ENCODE measurements around the gene CBL.
"Not testable (repeated sequence)": the region's sequence is repeated elsewhere in the genome, so short reads cannot be mapped to it uniquely, and the experiment has no call there.

The CBL gene

DNA sequence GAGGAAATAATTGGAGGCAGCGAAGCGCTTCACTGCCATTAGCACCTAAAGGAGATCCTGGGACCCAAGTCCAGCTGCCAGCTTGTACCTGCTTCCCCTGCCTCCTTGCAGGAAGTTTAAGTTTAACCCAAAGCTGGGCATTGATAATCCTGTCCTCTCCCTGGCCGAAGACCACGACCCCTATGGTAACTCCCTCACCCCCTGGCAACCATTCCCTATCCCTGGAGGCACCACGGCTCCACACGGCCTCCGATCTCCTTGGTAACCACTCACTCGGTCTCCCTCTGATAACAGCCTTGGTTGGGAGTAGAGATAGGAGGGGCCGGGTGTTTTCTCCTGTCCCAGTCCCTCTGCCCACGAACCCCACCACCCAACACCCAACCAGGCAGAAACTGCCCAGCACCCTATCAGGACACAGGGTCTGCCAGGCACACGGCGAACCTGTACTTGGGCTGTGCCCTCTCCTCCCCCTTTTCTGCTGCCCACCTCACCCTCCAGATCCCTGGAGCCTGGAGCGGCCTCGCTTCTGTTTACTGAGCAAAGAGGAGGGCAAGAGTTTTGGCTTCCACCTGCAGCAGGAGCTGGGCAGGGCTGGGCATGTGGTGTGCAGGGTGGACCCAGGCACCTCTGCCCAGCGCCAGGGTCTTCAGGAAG, 20.0 kb upstream of the CBL start:
- DNase-seq, result no peak

DNA sequence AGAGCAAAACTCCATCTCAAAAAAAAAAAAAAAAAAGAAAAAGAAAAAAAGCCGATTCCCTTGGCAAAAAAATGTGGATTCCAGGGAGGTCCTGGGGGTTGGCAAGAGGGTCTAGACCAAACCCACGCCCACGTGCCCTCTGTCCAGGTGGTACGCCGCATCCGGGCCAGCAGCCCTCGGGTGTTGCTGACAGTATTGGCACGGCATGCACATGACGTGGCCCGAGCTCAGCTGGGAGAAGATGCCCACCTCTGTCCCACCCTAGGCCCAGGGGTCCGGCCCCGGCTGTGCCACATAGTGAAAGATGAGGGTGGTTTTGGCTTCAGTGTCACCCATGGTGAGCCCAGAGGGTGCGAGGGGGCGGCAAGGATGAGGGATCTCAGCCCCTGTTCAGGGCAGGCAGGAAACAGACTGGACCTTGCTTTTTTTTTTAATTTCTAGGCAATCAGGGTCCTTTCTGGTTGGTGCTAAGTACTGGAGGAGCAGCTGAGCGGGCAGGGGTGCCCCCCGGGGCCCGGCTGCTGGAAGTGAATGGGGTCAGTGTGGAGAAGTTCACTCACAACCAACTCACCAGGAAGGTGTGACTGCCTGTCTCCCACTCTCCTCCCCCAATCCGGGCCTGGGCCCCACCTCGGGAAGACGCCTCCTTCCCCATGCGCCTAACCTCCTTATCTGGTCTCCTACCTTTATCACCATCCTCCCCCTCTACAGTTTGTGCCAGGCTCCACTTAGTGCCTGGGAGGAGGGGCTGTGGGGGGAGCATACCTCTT, 18.8 kb upstream of the CBL start:
- no peak for DNase-seq

DNA sequence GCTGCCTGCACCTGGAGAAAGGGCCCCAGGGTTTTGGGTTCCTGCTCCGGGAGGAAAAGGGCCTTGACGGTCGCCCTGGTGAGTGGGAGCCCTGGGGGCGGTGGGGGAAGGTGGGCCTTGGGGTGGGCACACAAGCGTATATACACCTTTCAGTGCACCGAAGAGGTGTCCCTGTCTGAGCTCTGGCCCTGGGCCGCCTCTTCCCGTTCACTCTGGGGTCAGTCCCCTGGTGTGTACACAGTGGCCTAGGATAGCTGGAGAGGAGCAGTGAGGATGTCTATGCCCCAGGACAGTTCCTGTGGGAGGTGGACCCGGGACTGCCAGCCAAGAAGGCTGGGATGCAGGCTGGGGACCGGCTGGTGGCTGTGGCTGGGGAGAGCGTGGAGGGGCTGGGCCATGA, 18.1 kb upstream of the CBL start:
- no peak for DNase-seq

DNA sequence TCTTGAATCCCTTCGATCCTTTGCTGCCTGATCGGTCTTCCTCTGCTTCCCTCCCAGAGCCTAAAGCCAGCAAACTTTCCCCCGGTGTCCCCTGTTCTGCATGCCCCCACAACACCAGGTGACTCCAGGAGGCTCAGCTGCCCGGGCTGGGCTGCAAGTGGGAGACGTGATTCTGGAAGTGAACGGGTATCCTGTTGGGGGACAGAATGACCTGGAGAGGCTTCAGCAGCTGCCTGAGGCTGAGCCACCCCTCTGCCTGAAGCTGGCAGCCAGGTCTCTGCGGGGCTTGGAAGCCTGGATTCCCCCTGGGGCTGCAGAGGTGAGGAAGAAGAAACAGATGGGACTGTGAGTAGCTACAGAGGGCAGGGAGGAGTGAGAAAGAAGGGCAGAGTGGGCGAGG, 17.3 kb upstream of the CBL start:
- no peak for DNase-seq

DNA sequence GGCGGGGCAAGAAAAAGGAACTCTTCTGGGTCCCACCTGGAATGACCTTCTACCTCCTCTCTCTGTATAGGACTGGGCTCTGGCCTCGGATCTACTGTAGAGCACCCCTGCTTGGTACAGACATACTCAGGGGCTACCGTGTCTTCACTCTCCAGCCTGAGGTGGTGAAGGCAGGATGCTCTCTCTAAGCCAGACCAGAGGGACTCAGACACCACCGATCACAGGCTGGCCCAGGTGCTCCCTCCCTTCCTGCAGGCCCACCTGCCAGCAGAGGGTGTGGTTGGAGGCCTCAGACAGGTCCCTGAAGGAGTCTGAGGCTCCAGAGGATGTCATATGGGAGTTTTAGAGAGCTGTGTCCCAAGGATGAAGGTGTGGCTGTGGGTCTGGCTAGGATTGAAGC, 16.7 kb upstream of the CBL start:
- no peak for DNase-seq

DNA sequence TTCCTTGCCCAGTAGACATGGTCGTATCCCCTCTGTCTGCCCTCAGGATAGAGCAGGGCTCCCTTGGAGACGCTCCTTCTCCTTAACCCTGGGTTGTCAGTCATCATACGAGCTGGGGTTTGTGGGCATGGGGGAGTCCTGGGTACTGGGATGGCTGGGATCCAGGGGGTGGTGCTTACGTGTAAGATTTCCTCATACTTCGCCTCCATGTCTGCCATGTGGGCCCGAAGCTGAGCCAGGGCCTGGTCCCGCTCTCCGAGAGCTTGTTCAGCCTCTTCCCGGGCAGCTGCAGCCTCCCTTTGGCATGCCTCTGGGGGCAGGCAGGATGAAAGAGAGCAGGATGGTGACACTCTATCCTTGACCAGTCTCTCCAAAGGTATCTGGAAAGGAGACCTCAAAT, 15.6 kb upstream of the CBL start:
- peak; percentile 18 for DNase-seq

DNA sequence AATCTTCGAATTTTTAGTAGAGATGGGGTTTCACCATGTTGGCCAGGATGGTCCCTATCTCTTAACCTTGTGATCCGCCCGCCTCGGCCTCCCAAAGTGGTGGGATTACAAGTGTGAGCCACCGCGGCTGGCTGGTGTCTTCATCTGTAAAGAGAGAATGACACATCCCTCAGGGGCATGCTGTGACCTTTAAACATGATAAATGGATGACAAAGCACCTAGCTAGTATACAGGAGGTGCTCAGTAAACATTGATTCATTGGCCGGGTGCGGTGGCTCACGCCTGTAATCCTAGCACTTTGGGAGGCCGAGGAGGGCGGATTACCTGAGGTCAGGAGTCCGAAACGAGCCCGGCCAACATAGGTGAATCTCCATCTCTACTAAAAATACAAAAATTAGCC, 14.9 kb upstream of the CBL start:
- DNase-seq, result peak; percentile 11

DNA sequence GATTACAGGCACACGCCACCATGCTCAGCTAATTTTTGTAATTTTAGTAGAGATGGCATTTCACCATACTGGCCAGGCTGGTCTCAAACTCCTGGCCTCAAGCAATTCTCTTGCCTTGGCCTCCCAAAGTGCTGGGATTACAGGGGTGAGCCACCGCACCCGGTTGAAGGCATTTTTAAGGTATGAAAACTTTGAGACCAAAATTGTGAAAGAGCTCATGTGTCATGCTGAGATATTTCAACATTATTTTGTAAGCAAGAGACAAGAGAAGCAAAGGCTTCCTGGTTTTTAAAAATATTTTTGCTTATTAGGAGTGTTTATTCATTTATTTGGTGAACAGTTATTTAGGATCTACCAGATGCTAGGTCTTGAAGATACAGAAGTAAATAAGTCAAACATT, 14.0 kb upstream of the CBL start:
- no peak for DNase-seq

DNA sequence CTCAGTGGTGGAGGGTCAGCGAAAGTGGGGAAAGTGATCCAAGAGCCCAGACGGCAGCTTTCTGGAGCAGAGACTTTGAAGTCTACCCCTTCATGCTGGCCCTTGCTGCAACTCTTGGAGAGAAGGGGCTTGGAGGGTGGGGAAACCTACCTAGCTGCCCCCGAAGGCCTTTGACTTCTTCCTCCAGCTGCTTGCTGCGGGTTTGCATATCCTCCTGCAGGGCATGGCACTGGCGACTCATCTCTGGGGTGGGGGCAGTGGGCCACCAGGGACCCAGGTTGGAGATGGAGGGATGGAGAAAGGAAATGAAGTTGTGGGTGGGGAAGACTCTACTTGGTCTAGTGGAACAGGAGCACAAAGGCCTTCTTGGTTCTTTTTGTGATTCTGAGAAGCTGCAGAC, 13.1 kb upstream of the CBL start:
- DNase-seq, result no peak

DNA sequence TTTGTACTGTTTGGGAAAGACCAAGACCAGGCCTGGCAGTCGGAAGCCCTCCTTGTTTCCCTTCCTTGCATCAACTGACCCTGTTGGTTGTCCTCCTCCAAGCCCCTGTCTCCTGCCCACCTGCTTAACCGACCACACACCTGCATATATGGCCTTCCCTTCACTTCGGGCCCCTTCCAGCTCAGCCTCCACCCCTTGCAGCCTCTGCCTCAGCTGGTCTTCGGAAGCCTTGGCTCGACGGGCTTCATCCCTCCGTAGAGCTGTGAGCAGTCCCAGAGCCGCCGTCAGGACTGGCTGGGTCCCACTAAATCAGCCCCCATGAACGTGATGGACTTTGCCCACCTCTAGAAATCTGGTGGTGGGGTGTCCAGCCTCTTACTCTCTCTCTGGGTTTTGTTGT, 12.5 kb upstream of the CBL start:
- DNase-seq, result no peak

DNA sequence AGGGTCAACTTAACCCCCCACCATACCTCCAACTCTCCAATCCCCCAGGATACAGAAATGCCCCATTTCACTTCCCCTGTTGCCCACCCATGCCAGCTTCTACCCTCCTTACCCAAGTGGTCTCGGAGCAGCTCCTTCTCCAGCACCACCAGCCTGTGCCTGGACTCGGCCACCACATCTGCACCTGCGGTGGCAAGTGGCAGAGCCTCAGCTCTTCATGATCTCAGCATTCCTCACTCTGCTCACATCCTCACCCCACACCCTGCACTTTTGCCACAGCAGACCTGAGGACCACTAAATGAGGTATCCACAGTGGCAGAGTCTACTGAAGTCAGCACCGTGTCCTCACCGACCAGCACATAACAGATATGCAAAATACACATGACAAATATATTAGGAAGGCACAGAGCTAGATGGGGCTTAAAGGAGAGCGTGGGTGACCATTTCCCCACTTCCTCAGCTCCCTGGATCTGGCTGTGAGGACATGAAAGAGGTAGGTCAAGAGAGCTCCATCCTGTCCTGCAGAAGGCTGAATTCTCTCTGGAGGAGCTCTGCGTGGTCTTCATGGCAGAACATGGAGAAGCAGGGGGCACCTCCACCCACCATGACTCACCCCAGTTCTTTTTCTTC, 11.2 kb upstream of the CBL start:
- DNase-seq, result no peak

DNA sequence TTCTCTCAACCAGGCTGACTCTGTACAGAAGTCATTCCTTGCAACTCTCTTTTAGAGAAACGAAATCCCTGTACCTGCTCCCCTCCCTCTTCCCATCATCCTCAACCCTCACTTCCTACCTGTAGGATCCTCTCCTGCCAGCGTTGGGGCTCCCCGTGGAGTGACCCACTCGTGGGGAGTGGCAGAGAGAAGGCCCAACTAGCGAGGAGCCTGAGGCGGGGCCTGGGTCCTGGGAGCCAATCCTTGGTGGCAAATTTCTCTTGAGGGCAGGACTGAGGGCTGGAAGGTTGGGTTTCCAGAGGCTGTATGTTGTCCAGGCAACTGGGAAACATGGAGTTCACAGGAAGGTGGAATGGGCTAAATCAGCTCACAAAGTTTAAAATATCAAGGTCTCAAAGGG, 10.5 kb upstream of the CBL start:
- peak; percentile 76 for DNase-seq

DNA sequence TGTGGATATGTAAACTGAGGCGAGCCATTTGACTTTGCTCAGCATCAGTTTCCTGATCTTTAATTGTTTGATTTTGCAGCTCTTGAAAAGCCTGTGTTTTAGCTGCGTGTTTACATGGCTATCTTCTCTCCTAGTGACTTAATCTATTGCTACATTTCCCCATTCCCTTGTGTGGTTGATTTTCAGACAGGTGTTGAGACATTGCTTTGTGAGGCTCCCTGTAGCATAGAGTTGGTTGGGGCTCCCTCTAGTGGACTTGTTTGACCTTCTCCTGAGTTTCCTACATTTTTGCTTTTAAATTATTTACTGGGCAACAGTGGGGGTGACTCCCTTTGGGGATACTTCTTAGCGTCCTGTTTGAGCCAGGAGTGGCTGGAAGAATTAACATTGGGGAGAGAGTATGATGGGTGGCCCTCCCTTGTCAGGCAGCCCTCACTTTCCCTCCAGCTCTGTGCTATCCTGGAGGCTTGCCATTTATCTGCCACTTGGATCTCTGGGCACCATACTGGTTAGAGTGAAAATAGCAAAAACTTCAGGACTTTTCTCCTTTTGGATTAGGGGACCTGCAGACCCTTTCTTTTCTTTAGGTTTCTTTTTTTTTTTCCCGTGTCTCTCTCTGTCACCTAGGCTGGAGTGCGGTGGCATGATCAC, 9.2 kb upstream of the CBL start:
- peak; percentile 65 for DNase-seq

DNA sequence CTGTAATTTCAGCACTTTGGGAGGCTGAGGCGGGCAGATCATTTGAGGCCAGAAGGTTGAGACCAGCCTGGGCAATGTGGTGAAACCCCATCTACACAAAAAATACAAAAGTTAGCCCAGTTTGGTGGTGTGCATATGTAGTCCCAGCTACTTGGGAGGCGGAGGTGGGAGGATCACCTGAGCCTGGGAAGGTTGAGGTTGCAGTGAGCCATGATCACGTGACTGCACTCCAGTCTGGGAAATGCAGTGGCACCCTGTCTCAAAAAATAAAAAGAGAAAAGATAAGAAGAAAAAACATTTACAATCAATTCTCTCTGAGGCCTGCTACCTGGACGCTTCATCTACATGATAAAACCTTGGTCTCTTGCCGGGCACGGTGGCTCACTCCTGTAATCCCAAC, 7.2 kb upstream of the CBL start:
- DNase-seq, result no peak

DNA sequence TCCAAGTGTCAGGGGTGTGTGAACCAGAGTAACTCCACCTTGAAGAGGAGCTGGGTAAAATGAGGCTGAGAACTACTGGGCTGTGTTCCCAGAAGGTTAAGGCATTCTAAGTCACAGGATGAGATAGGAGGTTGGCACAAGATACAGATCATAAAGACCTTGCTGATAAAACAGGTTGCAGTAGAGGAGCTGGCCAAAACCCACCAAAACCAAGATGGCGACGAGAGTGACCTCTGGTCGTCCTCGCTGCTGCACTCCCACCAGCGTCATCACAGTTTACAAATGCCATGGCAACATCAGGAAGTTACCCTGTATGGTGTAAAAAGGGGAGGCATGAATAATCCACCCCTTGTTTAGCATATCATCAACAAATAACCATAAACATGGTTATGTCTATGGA, 4.9 kb upstream of the CBL start:
- not testable (repeated sequence) for DNase-seq

DNA sequence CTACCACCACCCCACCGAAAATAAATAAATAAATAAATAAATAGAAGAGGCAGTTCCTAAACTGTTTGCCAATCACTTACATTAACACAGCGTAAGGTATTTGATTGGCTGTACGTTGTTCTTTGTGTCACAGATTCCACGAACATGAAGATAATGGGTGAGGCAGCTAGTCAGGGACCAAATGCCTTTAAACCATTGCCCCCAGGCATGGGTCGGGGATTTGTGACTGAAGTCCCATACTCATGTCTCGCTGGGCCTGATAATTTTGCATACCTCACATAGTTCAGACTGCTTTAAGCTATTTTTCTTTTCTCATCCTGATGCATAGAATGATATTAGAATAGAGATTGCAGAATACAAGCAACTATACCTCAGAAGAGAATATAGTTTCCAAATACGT, 3.6 kb upstream of the CBL start:
- DNase-seq, result no peak

DNA sequence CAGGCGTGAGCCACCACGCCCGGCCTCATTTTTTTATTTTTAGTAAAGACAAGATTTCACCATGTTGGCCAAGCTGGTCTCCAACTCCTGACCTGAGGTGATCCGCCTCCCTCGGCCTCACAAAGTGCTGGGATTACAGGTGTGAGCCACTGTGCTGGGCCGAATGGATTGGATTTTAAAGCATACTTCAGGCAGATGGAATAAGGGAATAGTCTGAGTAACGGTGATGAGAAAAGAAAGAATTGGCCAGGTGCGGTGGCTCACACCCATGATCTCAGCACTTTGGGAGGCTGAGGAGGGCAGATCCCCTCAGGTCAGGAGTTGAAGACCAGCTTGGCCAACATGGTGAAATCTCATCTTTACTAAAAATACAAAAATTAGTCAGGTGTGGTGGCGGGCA, 2.1 kb upstream of the CBL start:
- no peak for DNase-seq

DNA sequence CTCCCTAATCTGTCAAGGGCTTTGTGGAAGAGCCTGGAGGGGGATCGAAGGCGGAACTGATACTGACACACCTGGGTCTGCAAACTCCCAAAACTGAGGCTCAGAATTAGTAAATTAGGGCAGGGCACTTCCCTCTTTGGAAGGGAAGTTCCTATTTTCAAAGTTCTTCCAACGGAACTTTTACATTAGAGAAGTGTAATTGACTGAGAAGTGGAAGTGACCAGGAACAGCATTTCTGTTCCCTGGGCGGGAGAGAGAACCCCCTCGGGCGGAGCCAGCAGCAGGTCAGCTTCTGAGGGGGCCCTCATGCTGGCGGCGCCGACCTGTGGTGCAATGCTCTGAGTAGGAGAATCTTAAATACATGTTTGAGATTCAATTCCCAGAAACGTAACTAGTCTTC, 1.1 kb upstream of the CBL start:
- DNase-seq, result no peak

DNA sequence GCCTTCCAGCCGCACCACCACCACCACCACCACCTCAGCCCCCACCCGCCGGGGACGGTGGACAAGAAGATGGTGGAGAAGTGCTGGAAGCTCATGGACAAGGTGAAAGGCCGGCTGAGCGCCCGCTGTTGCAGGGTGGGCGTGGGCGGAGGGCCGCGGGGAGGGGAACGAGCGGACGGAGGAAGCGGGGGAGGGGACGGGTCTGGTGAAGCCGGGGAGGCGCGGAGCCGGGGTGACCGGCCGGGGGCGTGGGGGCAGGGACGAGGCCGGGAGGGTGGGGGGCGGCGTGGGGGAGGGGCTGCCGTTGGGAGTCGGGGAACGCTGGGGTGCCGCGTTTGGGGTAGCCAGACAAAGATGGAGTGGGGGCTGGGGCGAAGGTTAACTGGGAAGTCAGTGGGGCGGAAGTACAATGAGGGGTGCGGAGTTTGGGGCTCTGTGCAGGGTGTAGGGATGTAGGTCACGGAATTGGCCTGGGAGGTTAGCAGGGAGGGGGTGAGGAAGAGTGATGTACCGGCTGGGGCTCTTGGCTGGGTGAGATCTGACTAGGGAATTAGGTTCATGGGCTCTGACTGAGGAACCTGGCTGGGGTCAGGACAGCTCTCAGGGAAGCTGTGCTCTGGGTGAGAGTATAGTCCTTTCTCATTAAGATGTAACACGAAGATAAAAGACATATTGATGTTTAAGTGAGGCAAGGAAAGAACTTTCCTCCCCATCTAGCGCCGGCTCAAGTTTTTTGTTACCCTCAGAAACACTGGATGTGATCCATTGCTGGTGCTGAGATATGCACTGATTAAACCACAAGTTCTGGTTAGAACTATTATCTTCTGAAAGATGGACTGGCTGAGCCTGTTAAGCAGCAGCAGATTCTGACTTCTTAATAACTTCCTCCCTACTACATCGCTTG, 624 bp downstream of the CBL start:
- peak; percentile 69 for DNase-seq

DNA sequence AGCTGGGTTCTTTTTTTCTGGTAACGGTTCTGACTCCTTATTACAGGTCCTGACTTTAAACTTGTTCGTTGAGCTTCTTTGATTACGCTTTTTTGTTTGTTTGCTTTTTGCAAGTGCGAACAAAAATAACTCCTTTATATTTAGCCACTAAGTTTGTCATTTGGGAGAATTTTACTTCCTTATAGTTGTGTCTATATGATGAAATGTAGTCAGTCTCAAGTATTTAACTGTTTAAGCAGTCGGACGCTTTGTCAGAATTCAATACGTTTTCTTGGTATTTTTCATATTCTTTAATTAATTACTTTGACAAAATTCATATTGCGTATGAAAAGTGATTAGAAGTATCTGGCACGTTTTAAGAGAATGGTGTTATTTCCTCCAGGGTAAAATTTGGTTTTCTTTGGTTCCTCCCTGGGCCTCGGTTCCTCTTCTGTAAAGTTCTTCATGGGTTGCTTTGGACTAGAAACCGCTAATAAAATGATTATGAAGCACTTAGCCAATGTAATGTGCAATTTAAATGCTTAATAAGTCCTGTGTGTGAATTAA, 1.3 kb downstream of the CBL start:
- DNase-seq, result no peak

DNA sequence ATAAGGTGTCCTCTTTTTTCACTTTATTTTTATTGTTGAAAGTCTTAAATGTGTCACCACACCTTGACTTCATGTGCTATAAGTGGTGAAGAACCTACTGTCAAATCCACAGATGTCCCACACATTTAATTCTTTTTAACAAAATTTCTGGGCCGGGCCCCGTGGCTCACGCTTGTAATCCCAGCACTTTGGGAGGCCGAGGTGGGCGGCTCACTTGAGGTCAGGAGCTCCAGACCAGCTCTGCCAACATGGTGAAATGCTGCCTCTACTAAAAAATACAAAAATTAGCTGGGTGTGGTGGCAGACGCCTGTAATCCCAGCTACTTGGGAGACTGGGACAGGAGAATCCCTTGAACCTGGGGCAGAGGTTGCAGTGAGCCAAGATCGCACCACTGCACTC, 3.0 kb downstream of the CBL start:
- no peak for DNase-seq

DNA sequence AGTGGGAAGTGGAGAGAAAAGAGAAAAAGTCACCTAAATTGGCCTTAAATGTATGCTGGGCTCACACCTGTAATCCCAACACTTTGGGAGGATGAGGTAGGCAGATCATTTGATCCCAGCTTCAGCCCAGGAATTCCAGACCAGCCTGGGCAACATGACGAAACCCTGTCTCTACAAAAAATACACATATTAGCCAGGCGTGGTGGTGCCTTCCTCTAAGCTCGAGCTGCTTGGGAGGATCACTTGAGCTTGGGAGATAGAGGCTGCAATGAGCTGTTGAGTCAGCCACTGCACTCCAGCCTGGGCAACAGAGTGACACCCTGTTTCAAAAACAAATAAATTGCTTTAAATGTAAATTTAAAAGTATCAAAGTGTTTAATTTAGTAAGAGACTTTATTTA, 3.9 kb downstream of the CBL start:
- DNase-seq, result no peak

All from 8988T (cell line).